Kidney (tissue), 14 donors: ENCODE measurements around the gene EHD3. TPM values are rescaled to one million over a fixed set of nuclear protein-coding genes. Genes with fewer than 3 reads are reported as not detected.
A peak's percentile ranks its signal among the peaks of the same experiment; 100 is the strongest.

Experiments used
- DNase-seq, 5 donors: peaks; one replicate each; pipeline ENCODE4 v3.0.0-alpha.2; 2013 to 2020
- FAIRE-seq: peaks from 2 replicates; lab custom pipeline; 2012; peaks lifted over from hg19 to GRCh38; lab: Jason Lieb, UNC
- H3K27ac ChIP-seq, 2 donors: one replicate each; pipeline ENCODE4 v1.7.0; 2013; ENCODE audit warnings: low read depth in 2 of 2, low read length in 2 of 2, inconsistent platforms in 1 of 2
- H3K27me3 ChIP-seq: one replicate; pipeline ENCODE4 v1.7.1; 2013; ENCODE audit warnings: low read length, inconsistent platforms; ENCODE audit not compliant: control insufficient read depth, insufficient read depth
- H3K36me3 ChIP-seq, 3 donors: one replicate each; pipeline versions ENCODE4 v1.7.0 to v1.7.1; 2013; ENCODE audit warnings: low read length in 3 of 3, control low read depth in 1 of 3, inconsistent platforms in 1 of 3; ENCODE audit not compliant: insufficient read depth in 3 of 3, control insufficient read depth in 2 of 3
- H3K4me1 ChIP-seq, 3 donors: one replicate each; pipeline versions ENCODE4 v1.7.0 to v1.7.1; 2013; ENCODE audit warnings: low read length in 3 of 3, inconsistent platforms in 1 of 3, low read depth in 1 of 3; ENCODE audit not compliant: control insufficient read depth in 2 of 3, insufficient read depth in 2 of 3
- H3K4me3 ChIP-seq, 3 donors: one replicate each; pipeline versions ENCODE4 v1.7.0 to v1.8.1; 2013; ENCODE audit warnings: low read length in 3 of 3, control low read depth in 1 of 3, inconsistent platforms in 1 of 3
- H3K9ac ChIP-seq, 3 donors: one replicate each; pipeline versions ENCODE4 v1.7.0 to v1.7.1; 2013; ENCODE audit warnings: low read length in 3 of 3, control low read depth in 1 of 3, inconsistent platforms in 1 of 3
- H3K9me3 ChIP-seq, 3 donors: one replicate each; pipeline versions ENCODE4 v1.7.0 to v1.7.1; 2013; ENCODE audit warnings: low read length in 3 of 3, control low read depth in 1 of 3, inconsistent platforms in 1 of 3; ENCODE audit not compliant: control insufficient read depth in 2 of 3, insufficient read depth in 1 of 3
- intact Hi-C: fragments of 100-400 bp; cut with DNase I; formaldehyde crosslinking; loops from one replicate; pipeline ENCODE4 v1.11.1; 2022
- polyA plus RNA-seq: library from polyadenylated mRNA; stranded (reverse); fragments of 350-450 nt; fragmentation: Illumina TruSeq; extraction: RNeasy Lipid Tissue Mini Kit (QIAGEN cat#74804); gene quantifications from one replicate; pipeline ENCODE4 v1.2.3, GENCODE V29; 2014; ENCODE audit warnings: low read depth, low replicate concordance; ENCODE audit not compliant: insufficient read depth
- total RNA-seq: library from RNA; stranded (reverse); fragmentation: NEBNext Ultra II Directional; extraction: Animal tissue kit (Norgen Biotek cat#: 25700); gene quantifications from one replicate; pipeline ENCODE4 v1.2.1, GENCODE V29; 2021
- TF ChIP-seq, protein P1 (sequence below): IDR thresholded peaks from 3 replicates; pipeline ENCODE4 v1.5.1; 2012; ENCODE audit warnings: mild to moderate bottlenecking, moderate library complexity, borderline replicate concordance; ENCODE audit not compliant: insufficient read depth; ENCODE audit errors: extremely low read depth
- donor health status: control.
- donor health status: control.
- donor health status: control.
- donor health status: control.
- donor health status: control.
- donor health status: DM: yes; HTN: yes; CAD: no.
- donor health status: Normal renal cell carcinoma (clear cell type).

EHD3 gene
- total and polyA plus RNA-seq, 2 donors from 2014 or later = 9.5 to 45.3 TPM

DNA sequence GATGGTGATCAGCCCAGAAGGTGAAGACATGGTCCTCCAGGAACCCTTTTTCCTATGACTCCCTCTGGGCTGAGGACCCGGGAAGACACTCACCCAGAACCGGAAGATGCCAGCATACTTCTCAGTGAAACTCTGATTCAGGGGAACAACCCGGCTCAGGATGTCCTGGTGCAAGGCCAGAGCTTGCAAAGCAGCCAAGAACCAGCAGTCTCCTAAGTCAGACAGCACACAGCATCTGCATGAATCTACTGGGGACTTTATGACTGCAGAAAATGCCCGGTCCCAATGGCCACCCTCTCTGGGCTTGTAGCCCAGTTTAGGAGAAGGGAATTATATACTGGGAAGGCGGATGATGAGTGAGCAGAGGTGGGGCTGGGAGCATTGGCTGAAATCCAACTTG is 31.9 kb upstream of the EHD3 start:
- intact Hi-C loops = no loop called here
- DNase-seq = no peak
- H3K9me3 ChIP-seq = no peaks in the 10 kb centered on the region
- H3K27me3 ChIP-seq = no peaks in the 10 kb centered on the region
- H3K4me3 ChIP-seq = no peak overlapping the region
- H3K27ac ChIP-seq = no peak overlapping the region
- no peak overlapping the region for H3K9ac ChIP-seq
- TF ChIP-seq, protein P1, sequence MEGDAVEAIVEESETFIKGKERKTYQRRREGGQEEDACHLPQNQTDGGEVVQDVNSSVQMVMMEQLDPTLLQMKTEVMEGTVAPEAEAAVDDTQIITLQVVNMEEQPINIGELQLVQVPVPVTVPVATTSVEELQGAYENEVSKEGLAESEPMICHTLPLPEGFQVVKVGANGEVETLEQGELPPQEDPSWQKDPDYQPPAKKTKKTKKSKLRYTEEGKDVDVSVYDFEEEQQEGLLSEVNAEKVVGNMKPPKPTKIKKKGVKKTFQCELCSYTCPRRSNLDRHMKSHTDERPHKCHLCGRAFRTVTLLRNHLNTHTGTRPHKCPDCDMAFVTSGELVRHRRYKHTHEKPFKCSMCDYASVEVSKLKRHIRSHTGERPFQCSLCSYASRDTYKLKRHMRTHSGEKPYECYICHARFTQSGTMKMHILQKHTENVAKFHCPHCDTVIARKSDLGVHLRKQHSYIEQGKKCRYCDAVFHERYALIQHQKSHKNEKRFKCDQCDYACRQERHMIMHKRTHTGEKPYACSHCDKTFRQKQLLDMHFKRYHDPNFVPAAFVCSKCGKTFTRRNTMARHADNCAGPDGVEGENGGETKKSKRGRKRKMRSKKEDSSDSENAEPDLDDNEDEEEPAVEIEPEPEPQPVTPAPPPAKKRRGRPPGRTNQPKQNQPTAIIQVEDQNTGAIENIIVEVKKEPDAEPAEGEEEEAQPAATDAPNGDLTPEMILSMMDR = no peak
- FAIRE-seq = no peak
- no peaks in the 10 kb centered on the region for H3K4me1 ChIP-seq
- no peaks in the 10 kb centered on the region for H3K36me3 ChIP-seq

DNA sequence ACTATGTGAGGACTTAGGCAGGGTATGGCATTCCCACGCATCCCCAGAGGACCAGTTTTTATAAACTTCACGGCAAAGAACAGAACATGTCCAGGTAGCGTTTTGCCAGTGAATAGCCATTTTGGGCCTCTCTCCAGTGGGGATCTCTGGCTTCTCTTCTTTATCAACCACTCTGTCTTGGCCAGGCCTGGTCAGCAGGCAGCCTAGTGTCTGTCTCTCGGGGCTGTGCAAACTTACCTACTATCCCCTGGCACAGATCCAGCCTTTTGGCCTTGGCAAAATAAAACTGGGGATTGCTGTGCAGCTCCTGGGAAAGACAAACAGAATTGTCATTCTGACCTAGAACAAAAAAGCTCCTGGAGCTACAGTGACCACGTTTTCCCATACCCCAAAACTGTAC is 31.1 kb upstream of the EHD3 start:
- H3K27ac ChIP-seq = no peak overlapping the region
- TF ChIP-seq, protein P1 = no peak
- no peak for DNase-seq

DNA sequence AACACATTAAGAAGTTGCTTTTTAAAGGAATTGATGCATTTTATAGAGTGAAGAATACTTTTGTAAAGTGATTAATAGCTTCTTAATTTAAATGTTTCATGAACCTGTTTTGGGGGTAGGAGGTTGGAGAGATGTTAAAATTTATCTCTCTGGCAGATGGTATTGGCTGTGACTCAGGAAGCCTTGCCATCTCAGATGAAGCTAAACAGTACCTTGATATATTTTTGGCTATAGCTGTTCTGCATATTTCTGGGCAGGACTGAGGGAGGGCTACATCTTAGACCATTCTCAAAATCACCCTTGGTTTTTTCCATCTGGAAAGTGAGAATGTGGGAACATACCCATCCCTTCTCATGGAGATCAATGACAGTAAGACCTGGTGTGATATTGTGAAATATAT is 30.0 kb upstream of the EHD3 start:
- FAIRE-seq (no peak), DNase-seq (no peak)
- Histone ChIP-seq H3K9ac (no peak overlapping the region), H3K36me3 (no peaks in the 10 kb centered on the region), H3K27ac (no peak overlapping the region), H3K4me1 (no peaks in the 10 kb centered on the region), H3K9me3 (no peaks in the 10 kb centered on the region), H3K27me3 (no peaks in the 10 kb centered on the region), H3K4me3 (no peak overlapping the region)
- intact Hi-C loops = no loop called here
- TF ChIP-seq, protein P1 = no peak

More for the DNA sequence above, 31.1 kb upstream of the EHD3 start:
- Histone ChIP-seq H3K9ac (no peak overlapping the region), H3K4me1 (no peaks in the 10 kb centered on the region), H3K4me3 (no peak overlapping the region), H3K9me3 (no peaks in the 10 kb centered on the region), H3K27me3 (no peaks in the 10 kb centered on the region), H3K36me3 (no peaks in the 10 kb centered on the region)
- no peak for FAIRE-seq
- intact Hi-C loops = no loop called here

DNA sequence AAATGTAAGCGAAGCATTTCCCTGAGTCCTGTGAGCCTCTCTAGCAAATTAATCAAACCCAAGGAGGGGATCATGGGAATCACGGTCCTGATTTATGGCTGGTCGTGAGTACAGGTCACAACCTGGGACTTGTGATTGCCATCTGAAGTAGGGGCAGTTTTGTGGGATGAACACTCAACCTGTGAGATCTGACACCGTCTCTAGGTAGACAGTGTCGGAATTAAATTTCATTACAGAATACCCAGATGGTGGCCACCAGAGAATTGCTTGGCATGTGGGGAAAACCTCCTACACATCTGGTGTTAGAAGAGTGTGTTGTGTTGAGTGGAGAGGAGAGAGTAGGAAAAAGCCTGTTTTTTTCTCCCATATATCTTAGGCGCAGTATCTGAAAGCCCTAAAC is 29.2 kb upstream of the EHD3 start:
- Histone ChIP-seq H3K36me3 (no peaks in the 10 kb centered on the region), H3K27ac (no peak overlapping the region), H3K9ac (no peak overlapping the region), H3K9me3 (no peaks in the 10 kb centered on the region), H3K27me3 (no peaks in the 10 kb centered on the region), H3K4me3 (no peak overlapping the region), H3K4me1 (no peaks in the 10 kb centered on the region)
- TF ChIP-seq, protein P1 = no peak
- intact Hi-C loops = no loop called here
- FAIRE-seq = no peak
- peak in 4 of 5 donors; percentile 54 to 76 (median 65) for DNase-seq
